Activated effector memory CD4-positive, alpha-beta T cell treated with anti-CD3 and anti-CD28 coated beads, Interleukin-2, amount 50 U/mL, for 16 hours (primary cell): ENCODE results near the gene RALGDS.

Experiments used
- DNase-seq: peaks from one replicate; pipeline ENCODE4 v3.0.0-alpha.2; 2020

RALGDS gene

GRCh38 chr9:133103987-133104505, 17.0 kb downstream of the RALGDS start:
- DNase-seq, result peak; percentile 44

DNA sequence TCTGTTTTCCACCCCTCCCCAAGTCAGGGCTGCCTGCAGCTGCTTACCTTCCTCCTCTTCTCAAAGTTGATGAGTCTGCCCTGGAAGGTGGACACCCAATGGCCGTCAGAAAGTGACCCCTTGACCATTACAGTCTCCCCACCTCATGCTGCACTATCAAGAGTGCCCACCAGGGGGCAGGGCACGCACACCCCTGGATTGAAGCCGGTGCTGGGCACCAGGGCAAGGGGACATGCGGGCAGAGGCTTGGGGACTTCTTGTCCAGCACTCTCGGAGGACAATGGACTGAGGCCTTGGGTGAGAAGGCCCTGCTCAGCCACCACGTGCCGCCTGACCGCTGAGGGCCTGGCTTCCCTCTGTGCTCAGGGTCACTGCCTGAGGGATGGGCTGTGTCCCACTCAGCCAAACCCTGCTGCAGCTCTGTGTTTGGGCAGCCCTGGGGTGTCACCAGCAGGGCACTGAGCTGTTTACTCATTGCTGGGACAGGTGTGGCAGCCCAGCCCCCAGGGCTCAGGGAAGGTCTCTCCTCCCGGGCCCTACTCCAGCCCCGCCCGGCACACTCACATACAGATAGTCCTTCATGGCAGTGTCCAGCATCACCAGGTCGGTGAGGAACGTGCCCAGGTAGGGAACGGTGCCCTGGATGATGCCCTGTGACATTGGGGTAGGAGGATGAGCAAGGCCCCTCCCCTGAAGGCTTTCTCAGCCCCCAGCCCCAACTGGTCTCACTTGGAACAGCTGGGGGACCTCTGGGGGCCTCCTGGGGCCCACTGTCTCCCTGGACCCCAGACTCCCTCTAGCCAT, 17.7 kb downstream of the RALGDS start:
- peak; percentile 87 for DNase-seq

- peak; percentile 48 for DNase-seq
Measured at GRCh38 chr9:133102190-133103021, 18.6 kb downstream of the RALGDS start.

GRCh38 chr9:133101356-133102189, 19.5 kb downstream of the RALGDS start:
- peak; percentile 60 for DNase-seq

DNA sequence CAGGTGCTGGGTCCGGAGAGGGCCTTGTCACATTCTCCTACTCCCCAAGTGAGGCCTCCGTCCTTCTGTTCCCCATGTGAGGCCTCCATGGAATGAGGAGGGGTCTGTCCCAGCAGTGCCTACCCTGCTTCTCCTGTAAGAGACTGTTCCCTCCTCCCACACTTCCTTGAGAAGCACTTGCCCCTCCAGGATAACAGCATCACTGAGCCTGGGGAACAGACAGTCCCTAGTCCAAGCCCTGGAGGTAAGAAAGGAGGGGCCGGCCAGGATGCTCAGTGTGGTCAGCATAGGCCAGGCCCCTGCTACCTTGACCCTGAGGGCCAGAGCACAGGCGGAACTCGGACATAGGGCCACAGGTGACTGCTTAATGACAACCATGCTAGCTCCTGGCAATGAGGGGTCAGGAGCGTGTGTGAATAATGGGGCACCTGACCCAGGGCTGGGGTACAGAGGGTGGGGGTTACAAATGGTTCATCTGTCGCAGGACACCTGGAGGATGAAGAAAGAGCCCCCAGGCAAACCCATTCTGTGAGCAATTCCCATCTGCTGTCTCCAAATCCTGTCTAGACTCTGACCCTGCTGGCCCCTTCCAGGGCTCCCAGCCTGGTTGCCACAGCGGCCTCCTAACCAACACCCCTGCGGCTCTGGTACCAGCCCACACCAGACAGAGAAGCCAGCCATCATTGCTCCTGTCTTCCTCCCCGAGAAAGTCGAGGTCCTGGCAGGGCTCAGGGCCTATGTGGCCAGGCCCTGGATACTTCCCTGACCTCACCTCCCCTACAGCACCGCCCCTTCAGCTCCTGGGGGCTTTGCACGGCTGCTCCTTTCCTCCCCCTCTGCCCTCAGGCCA, 20.3 kb downstream of the RALGDS start:
- peak; percentile 38 for DNase-seq

GRCh38 chr9:133099726-133100505, 21.1 kb downstream of the RALGDS start:
- peak; percentile 55 for DNase-seq

- peak; percentile 53 for DNase-seq
Measured at GRCh38 chr9:133098871-133099270, 22.2 kb downstream of the RALGDS start.

DNA sequence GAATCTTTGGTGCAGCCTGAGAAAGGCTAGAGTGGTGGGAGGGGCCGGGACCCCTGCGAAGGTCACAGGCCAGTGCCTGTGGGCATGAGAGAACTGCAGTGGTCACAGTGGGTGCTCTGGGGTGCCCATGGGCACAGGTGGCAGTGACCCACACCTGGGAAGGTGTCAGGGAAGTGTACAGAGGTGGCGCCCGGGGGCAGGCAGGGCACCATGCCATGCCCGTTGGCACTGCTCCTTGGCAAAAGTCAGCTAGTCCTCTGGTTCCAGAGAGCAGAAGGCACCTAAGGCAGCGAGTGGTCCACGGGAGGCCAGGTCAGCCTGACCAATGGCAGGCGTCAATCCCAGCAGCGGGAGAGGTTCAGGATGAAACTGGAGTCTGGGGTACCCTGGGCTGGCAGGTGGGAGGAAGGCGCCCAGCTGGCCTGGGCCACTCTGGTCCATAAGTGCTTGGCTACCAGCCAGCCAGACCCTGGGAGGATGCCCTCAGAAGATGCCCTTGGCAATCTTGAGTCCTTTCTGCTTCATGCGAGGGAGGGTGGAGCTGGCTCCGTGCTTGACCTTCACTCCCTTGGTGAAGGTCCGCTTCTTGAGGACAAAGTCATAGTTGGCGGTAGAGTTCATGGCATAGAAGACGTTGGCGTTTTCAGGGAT, 22.8 kb downstream of the RALGDS start:
- DNase-seq, result peak; percentile 33

- DNase-seq, result peak; percentile 21
Measured at GRCh38 chr9:133094842-133095393, 26.1 kb downstream of the RALGDS start.

DNA sequence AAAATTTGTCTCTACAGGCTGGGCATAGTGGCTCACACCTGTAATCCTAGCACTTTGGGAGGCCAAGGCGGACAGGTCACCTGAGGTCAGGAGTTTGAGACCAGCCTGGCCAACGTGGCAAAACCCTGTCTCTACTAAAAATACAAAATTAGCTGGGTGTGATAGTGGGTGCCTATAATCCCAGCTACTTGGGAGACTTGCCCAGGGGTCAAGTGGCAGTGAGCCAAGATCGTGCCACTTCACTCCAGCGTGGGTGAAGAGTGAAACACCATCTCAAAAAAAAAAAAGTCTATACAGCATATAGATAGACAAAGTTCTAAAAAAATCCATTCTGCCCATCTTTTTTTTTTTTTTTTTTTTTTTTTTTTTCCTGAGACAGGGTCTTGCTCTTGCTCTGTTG, 26.7 kb downstream of the RALGDS start:
- DNase-seq, result peak; percentile 13

- peak; percentile 50 for DNase-seq
Measured at GRCh38 chr9:133090752-133091385, 30.2 kb downstream of the RALGDS start.

- peak; percentile 21 for DNase-seq
Measured at GRCh38 chr9:133090187-133090586, 30.9 kb downstream of the RALGDS start.

- peak; percentile 38 for DNase-seq
Measured at GRCh38 chr9:133089271-133089671, 31.8 kb downstream of the RALGDS start.

GRCh38 chr9:133088756-133089155, 32.3 kb downstream of the RALGDS start:
- peak; percentile 24 for DNase-seq

GRCh38 chr9:133088146-133088750, 32.8 kb downstream of the RALGDS start:
- peak; percentile 57 for DNase-seq

GRCh38 chr9:133087429-133088145, 33.5 kb downstream of the RALGDS start:
- peak; percentile 38 for DNase-seq

DNA sequence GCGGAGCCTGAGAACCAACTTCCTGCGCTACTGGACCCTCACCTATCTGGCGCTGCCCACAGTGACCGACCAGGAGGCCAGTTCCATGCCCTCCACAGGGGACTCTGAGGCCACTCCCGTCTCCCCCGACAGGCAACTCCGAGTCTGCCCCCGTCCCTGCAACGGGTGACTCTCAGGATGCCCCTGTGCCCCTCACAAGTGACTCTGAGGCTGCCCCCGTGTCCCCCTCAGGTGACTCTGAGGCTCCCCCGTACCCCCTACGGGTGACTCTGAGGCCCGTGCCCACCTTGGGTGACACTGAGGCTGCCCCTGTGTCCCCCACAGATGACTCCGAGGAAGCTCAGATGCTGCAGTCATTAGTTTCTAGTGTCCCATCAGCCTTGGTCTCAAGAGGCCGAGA, 34.1 kb downstream of the RALGDS start:
- peak; percentile 43 for DNase-seq

- DNase-seq, result peak; percentile 21
Measured at GRCh38 chr9:133086212-133086860, 34.7 kb downstream of the RALGDS start.
